ENCODE results near the gene SERPINF2. TPM values are rescaled to one million over a fixed set of nuclear protein-coding genes. Genes with fewer than 3 reads are reported as not detected.

Gene SERPINF2
- total and polyA plus RNA-seq, 2 experiments from 2014 or later = 0.66 to 1.2 TPM

DNA sequence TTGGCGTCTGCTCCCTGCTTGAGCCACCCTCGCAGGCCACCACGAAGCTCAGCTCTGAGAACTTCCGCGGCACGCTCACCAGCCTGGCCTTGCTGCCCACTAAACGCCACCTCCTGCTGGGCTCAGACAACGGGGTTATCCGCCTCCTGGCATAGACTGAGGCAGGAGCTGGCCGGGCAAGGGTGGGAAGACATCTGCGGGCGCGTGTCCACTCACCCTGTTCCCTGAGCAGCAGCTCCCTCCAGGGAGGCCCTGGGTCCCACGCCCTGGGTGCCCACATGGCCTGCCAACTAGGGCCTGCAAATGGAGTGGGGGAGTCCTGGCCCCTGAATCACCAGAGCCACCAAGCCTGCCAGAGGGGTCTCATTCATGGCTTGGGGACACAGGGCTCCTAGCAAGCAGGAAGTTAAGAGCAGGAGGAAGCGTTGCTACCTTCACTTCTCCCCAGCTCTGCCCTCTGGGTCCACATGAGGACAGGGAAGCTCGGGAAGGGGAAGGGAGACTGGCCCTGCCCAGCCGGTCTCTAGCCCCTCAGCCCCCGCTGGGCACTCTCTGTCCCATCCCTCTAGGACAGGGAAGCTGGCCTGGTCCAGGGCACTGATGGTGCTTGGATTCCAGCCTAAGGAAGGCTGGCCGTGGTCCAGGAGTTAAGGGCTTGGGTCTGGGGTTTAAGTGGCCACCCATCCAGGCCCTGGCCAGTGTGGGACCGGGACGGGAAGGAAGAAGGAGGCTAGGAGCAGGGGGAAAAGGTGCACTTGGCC lies 5.0 kb upstream of the SERPINF2 start:
- Mint-ChIP-seq H3K9me3 (peaks cover 24% of the 10 kb centered on the region; the same call in 2 of the 3 replicates), H3K4me3 (no peak overlapping the region), H3K36me3 (ENCODE audit: low read depth) (peaks cover 12% of the 10 kb centered on the region), H3K27ac (no peak overlapping the region), H3K4me1 (peaks cover 3% of the 10 kb centered on the region; the same call in 2 of the 3 replicates), H3K27me3 (ENCODE audit: insufficient read depth, low read depth, poor library complexity) (peaks cover 11% of the 10 kb centered on the region)
- Histone ChIP-seq H3K9me2 (ENCODE audit: insufficient read depth) (no peaks in the 10 kb centered on the region), H4K20me1 (replicated peaks; ENCODE audit: insufficient read depth) (no peaks in the 10 kb centered on the region), H3F3A (replicated peaks; ENCODE audit: low read depth) (no peaks in the 10 kb centered on the region), H3K27me3 (ENCODE audit: insufficient read depth) (no peaks in the 10 kb centered on the region), H3K27ac (ENCODE audit: low read depth) (no peak overlapping the region), H2AFZ (no peak overlapping the region), H3K36me3 (ENCODE audit: insufficient read depth) (no peaks in the 10 kb centered on the region), H3K4me2 (no peak overlapping the region), H3K79me2 (replicated peaks; ENCODE audit: insufficient read depth) (no peaks in the 10 kb centered on the region), H3K4me3 (no peak overlapping the region), H3K4me1 (ENCODE audit: insufficient read depth) (no peaks in the 10 kb centered on the region)
- ATAC-seq = no peak
- TF ChIP-seq, protein P1, sequence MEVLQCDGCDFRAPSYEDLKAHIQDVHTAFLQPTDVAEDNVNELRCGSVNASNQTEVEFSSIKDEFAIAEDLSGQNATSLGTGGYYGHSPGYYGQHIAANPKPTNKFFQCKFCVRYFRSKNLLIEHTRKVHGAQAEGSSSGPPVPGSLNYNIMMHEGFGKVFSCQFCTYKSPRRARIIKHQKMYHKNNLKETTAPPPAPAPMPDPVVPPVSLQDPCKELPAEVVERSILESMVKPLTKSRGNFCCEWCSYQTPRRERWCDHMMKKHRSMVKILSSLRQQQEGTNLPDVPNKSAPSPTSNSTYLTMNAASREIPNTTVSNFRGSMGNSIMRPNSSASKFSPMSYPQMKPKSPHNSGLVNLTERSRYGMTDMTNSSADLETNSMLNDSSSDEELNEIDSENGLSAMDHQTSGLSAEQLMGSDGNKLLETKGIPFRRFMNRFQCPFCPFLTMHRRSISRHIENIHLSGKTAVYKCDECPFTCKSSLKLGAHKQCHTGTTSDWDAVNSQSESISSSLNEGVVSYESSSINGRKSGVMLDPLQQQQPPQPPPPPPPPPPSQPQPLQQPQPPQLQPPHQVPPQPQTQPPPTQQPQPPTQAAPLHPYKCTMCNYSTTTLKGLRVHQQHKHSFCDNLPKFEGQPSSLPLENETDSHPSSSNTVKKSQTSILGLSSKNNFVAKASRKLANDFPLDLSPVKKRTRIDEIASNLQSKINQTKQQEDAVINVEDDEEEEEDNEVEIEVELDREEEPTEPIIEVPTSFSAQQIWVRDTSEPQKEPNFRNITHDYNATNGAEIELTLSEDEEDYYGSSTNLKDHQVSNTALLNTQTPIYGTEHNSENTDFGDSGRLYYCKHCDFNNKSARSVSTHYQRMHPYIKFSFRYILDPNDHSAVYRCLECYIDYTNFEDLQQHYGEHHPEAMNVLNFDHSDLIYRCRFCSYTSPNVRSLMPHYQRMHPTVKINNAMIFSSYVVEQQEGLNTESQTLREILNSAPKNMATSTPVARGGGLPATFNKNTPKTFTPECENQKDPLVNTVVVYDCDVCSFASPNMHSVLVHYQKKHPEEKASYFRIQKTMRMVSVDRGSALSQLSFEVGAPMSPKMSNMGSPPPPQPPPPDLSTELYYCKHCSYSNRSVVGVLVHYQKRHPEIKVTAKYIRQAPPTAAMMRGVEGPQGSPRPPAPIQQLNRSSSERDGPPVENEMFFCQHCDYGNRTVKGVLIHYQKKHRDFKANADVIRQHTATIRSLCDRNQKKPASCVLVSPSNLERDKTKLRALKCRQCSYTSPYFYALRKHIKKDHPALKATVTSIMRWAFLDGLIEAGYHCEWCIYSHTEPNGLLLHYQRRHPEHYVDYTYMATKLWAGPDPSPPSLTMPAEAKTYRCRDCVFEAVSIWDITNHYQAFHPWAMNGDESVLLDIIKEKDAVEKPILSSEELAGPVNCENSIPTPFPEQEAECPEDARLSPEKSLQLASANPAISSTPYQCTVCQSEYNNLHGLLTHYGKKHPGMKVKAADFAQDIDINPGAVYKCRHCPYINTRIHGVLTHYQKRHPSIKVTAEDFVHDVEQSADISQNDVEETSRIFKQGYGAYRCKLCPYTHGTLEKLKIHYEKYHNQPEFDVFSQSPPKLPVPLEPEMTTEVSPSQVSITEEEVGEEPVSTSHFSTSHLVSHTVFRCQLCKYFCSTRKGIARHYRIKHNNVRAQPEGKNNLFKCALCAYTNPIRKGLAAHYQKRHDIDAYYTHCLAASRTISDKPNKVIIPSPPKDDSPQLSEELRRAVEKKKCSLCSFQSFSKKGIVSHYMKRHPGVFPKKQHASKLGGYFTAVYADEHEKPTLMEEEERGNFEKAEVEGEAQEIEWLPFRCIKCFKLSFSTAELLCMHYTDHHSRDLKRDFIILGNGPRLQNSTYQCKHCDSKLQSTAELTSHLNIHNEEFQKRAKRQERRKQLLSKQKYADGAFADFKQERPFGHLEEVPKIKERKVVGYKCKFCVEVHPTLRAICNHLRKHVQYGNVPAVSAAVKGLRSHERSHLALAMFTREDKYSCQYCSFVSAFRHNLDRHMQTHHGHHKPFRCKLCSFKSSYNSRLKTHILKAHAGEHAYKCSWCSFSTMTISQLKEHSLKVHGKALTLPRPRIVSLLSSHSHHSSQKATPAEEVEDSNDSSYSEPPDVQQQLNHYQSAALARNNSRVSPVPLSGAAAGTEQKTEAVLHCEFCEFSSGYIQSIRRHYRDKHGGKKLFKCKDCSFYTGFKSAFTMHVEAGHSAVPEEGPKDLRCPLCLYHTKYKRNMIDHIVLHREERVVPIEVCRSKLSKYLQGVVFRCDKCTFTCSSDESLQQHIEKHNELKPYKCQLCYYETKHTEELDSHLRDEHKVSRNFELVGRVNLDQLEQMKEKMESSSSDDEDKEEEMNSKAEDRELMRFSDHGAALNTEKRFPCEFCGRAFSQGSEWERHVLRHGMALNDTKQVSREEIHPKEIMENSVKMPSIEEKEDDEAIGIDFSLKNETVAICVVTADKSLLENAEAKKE (CRISPR knock-in tag; IDR thresholded peaks at IDR 0.05) = no peak
- TF ChIP-seq CREB1 (CRISPR knock-in tag; IDR thresholded peaks at IDR 0.05; ENCODE audit: low read depth) = no peak
- TF ChIP-seq, protein P2, sequence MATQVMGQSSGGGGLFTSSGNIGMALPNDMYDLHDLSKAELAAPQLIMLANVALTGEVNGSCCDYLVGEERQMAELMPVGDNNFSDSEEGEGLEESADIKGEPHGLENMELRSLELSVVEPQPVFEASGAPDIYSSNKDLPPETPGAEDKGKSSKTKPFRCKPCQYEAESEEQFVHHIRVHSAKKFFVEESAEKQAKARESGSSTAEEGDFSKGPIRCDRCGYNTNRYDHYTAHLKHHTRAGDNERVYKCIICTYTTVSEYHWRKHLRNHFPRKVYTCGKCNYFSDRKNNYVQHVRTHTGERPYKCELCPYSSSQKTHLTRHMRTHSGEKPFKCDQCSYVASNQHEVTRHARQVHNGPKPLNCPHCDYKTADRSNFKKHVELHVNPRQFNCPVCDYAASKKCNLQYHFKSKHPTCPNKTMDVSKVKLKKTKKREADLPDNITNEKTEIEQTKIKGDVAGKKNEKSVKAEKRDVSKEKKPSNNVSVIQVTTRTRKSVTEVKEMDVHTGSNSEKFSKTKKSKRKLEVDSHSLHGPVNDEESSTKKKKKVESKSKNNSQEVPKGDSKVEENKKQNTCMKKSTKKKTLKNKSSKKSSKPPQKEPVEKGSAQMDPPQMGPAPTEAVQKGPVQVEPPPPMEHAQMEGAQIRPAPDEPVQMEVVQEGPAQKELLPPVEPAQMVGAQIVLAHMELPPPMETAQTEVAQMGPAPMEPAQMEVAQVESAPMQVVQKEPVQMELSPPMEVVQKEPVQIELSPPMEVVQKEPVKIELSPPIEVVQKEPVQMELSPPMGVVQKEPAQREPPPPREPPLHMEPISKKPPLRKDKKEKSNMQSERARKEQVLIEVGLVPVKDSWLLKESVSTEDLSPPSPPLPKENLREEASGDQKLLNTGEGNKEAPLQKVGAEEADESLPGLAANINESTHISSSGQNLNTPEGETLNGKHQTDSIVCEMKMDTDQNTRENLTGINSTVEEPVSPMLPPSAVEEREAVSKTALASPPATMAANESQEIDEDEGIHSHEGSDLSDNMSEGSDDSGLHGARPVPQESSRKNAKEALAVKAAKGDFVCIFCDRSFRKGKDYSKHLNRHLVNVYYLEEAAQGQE (IDR thresholded peaks at IDR 0.05; ENCODE audit: unreplicated experiment) = no peak
- no peak for TF ChIP-seq NANOG (IDR thresholded peaks at IDR 0.05; ENCODE audit: borderline replicate concordance)
- TF ChIP-seq, protein P3, sequence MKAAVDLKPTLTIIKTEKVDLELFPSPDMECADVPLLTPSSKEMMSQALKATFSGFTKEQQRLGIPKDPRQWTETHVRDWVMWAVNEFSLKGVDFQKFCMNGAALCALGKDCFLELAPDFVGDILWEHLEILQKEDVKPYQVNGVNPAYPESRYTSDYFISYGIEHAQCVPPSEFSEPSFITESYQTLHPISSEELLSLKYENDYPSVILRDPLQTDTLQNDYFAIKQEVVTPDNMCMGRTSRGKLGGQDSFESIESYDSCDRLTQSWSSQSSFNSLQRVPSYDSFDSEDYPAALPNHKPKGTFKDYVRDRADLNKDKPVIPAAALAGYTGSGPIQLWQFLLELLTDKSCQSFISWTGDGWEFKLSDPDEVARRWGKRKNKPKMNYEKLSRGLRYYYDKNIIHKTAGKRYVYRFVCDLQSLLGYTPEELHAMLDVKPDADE (IDR thresholded peaks at IDR 0.05) = no peak
- TF ChIP-seq EZH2phosphoT487 (IDR thresholded peaks at IDR 0.05; ENCODE audit: unreplicated experiment) = no peak
- no peak for TF ChIP-seq EZH2 (IDR thresholded peaks at IDR 0.05; ENCODE audit: low read depth, unreplicated experiment)
- no peak for TF ChIP-seq ZNF331 (CRISPR knock-in tag; IDR thresholded peaks at IDR 0.05; ENCODE audit: low read depth)
- TF ChIP-seq, protein P4, sequence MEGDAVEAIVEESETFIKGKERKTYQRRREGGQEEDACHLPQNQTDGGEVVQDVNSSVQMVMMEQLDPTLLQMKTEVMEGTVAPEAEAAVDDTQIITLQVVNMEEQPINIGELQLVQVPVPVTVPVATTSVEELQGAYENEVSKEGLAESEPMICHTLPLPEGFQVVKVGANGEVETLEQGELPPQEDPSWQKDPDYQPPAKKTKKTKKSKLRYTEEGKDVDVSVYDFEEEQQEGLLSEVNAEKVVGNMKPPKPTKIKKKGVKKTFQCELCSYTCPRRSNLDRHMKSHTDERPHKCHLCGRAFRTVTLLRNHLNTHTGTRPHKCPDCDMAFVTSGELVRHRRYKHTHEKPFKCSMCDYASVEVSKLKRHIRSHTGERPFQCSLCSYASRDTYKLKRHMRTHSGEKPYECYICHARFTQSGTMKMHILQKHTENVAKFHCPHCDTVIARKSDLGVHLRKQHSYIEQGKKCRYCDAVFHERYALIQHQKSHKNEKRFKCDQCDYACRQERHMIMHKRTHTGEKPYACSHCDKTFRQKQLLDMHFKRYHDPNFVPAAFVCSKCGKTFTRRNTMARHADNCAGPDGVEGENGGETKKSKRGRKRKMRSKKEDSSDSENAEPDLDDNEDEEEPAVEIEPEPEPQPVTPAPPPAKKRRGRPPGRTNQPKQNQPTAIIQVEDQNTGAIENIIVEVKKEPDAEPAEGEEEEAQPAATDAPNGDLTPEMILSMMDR (conservative IDR thresholded peaks at IDR 0.05; ENCODE audit: low read depth in 2 of 2) = no peak
- TF ChIP-seq POLR2AphosphoS5 (IDR thresholded peaks at IDR 0.05; ENCODE audit: low read depth) = no peak
- TF ChIP-seq ZNF114 (CRISPR knock-in tag; IDR thresholded peaks at IDR 0.05) = no peak
- no peak for TF ChIP-seq STAT1 (IDR thresholded peaks at IDR 0.05; ENCODE audit: unreplicated experiment)
- no peak for TF ChIP-seq JUNB (IDR thresholded peaks at IDR 0.05; ENCODE audit: unreplicated experiment)
- no peak for DNase-seq (ENCODE audit: low spot score)

Measured in GM23338 (cell line).